Glomerular visceral epithelial cell (primary cell): Measurements from ENCODE around the gene ZC3H7B.
"Not testable (repeated sequence)": the region's sequence is repeated elsewhere in the genome, so short reads cannot be mapped to it uniquely, and the experiment has no call there.

Experiments
- DNase-seq: peaks from one replicate; pipeline ENCODE4 v3.0.0-alpha.2; 2016; ENCODE audit errors: extremely low spot score

Gene ZC3H7B

DNA sequence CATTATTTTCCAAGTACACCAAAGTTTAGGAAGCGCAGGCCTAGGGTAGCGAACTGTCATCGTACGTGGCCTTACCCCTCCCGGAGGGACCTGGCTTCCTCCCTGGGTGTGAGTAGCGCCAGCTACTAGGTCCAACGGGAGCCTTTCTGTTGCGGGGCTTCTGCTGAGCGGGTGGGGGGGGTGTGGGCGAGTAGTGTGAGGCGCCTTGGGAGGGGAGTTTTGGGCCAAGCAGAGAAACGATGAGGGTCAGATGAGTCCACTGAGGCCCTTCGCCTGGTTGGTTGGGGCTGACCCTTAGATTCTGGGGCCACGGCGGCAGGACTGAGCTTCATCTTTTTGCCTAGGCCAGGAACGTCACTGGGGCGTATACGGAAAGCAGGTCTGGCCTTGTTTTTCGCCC is 81.3 kb downstream of the ZC3H7B start:
- DNase-seq, result no peak

DNA sequence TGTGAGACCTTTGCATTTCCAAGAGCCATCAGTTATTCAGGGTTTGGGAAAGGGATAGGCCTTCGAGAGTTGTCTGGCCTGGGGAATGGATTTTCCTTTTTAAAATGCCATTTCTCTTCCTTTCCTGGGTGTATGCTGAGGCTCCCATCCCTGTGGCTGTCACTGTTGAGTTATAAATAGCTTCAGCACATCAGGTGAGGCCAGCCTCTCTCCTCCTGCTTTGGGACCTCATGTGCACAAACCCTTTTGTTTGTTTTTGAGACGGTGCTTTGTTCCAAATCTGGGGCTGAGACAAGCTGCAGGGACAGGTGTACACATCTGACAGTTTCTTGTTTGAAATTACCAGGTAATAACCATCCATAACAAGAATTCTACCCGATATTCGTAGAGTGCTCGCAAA is 81.8 kb downstream of the ZC3H7B start:
- DNase-seq, result no peak

DNA sequence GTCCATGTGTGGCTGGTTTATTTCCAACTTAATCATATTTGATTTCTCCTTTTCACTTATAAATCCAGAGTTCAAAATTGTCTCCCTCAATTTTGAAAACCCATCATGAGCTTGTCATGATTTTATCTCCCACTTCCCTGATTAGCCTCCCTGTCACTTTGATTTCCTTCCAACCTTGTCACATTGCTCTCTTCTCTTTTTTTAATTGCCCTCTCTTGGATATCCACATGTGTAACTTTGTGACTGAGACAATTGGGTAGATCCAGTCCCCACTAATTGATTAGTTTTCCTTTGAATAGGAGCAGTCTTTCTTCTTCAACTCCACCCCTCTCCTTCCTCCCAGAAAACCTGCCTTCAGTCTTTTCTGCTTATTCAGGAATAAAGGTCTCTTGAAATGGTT is 82.8 kb downstream of the ZC3H7B start:
- DNase-seq, result no peak

DNA sequence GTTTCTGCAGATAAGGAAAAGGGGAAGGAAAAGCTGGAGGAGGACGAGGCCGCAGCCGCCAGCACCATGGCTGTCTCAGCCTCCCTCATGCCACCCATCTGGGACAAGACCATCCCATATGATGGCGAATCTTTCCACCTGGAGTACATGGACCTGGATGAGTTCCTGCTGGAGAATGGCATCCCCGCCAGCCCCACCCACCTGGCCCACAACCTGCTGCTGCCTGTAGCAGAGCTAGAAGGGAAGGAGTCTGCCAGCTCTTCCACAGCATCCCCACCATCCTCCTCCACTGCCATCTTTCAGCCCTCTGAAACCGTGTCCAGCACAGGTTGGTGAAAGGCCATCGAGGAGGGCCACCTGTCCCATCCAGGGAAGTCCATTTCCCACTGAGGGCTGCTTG is 86.0 kb downstream of the ZC3H7B start:
- DNase-seq, result no peak

DNA sequence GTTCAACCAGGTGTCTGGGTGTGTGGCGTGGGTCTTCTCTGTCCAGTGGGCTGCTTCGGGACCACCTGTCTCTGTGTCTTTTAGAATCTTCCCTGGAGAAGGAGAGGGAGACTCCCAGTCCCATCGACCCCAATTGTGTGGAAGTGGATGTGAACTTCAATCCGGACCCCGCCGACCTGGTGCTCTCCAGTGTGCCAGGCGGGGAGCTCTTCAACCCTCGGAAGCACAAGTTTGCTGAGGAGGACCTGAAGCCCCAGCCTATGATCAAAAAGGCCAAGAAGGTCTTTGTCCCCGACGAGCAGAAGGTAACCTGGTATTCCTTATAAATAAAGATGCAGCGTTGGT is 92.7 kb downstream of the ZC3H7B start:
- no peak for DNase-seq

GRCh38 chr22:41395531-41396240 is 94.4 kb downstream of the ZC3H7B start:
- DNase-seq, result no peak

GRCh38 chr22:41397143-41397811 is 96.0 kb downstream of the ZC3H7B start:
- no peak for DNase-seq

- DNase-seq, result no peak
Measured at GRCh38 chr22:41398921-41399320, 97.6 kb downstream of the ZC3H7B start.

DNA sequence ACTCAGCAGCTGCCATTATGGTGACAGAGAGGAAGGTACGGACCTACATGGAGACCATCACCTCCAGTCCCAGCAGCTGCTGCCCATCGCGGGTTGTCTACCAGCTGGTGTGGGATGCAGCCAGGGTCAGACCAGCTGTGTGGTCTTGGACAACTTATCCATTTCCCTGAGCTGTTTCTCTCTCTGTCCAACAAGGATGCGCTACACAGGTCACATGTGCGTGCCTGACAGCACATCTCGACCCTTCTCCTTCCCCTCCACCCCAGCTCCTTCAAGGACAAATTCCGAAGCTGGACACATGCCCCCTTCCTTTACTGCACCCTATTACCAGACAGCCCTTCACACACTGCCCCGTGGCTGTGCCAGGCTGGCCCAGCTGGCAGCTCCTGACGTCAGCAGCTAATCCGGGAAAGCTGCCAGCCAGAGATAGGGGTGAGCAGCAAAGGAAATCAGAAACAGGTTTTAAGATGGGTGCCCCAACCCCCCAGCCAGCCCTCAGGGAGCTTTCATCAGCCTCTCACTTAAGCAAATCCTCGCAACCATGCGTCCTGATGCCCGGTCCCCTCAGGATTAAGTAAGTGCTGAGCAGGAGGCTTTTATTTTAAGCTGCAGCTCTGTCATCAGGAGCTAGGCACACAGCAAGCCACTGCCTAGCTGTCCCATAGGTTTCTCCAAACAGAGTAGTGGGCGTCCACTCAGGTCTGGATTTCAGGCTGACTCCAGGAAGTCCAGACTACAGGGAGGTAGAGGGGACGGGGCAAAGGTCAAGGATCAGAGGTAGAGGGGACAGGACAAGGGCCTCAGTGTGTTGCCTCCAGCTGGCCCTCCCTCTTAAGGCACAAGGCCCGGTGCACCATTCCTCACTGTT is 100.7 kb downstream of the ZC3H7B start:
- peak; percentile 69 for DNase-seq

- DNase-seq, result not testable (repeated sequence)
Measured at GRCh38 chr22:41402851-41403250, 101.5 kb downstream of the ZC3H7B start.

DNA sequence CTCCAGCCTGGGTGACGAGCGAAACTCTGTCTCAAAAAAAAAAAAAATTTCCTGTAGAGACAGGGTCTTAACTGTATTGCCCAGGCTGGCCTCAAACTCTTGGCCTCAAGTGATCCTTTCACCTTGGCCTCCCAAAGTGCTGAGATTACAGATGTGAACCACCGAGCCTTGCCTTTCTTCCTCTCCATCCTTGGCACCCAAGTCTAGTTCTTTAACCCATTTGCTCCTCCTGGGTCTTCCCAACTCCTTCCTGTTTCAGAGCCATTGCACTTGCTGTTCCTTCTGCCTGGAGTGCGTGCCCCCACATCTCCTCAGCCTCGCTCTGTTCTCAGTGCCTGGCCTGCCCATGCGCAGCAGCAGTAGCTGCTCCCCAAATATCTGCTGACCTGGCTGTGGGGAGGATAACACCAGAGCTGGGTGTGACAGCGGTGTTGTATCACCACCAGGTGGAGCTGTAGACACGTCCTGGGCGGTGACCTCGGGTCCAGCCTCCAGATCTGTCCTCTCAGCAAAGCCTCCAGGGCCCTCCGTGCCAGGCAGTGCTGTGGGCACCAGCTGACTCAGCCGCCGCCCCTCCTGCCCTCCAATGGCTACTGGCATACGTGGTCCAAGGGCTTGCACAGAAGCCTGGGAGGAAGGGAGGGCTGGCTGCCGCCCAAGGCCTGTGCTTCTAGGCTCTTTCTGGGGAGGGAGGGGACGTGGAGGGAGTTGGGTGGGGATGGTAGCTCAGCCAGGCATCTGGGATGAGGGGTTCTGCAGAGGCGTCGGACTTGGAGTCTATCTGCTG is 102.4 kb downstream of the ZC3H7B start:
- DNase-seq, result peak; percentile 90

DNA sequence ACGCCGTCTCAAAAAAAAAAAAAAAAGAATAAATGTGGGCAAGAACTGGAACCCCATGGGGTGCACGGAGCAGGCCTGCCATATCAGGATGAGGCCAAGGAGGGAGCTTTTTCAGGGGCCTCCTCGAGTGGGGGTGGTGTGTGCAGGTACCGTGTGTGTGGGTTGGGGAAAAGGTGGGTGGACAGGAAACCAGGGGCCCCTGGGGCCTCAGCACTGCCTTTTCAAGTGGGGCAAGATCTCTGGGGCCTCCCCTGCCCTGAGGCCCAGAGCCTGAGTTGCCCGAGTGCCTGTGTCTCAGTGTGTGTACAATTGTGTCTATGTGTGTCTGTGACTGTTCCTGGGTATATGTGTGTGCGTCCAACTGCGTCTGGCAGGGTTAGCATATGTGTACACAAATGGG is 104.3 kb downstream of the ZC3H7B start:
- DNase-seq, result no peak

- no peak for DNase-seq
Measured at GRCh38 chr22:41406410-41406809, 105.1 kb downstream of the ZC3H7B start.

GRCh38 chr22:41407433-41407832 is 106.1 kb downstream of the ZC3H7B start:
- DNase-seq, result no peak

DNA sequence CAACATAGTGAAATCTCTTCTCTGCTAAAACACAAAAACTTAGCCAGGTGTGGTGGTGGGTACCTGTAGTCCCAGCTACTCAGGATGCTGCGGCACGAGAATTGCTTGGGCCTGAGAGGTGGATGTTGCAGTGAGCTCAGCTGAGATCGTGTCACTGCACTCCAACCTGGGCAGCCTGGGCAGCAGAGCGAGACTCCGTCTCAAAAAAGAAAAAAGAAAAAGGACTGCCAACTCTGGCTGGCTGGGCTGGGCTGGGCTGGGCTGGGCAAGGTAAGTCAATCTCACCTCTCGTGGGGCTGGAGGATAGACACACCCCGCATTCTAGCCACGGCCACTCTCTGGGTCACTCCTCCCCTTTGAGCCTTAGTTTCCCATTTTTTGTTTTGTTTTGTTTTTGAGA is 107.3 kb downstream of the ZC3H7B start:
- DNase-seq, result no peak
